ENCODE measurements around the gene BRAF. TPM values are rescaled to one million over a fixed set of nuclear protein-coding genes. Genes with fewer than 3 reads are reported as not detected.

The BRAF gene
- total and polyA plus RNA-seq, 2 of the 8 experiments (the other 6 are each of a cell fraction or from before 2014, with no cell fraction given), result 11.4 to 32.6 TPM

DNA sequence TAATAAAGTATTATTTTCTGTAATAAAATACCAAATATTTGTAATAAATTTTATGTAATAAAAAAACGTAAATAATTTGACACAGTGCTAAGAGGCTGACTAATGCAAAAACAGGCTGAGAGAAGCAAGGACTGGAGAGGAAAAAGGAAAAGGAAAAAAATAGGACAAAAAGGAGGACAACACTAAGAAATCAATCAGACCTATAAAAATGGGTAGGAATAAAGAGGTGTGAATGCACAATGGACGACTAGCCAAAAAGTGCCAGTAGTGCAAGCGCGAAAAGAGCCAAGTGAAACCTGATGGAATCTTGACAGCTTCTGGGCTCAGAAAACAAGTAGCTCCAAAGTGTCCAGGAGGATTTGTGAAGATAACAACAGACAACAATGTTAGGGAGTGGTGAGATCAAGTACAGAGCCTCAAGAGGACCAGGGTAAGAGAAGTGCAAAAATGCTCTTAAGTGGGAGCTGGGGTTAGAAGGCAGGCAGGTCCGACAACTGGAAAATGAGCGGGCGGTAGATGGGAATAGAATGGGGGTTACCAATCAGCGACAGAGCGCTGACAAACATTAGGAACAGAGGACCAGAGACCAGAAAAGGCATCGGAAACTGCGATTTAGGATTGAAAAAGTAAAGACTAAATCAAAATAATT, 1.2 kb downstream of the BRAF start (continued):
- TF ChIP-seq TAF1 (IDR thresholded peaks at IDR 0.05; ENCODE audit: low read depth, low read length), result no peak
- TF ChIP-seq POLR2A (IDR thresholded peaks at IDR 0.05; ENCODE audit: control extremely low read depth in 1 of 2, low read depth in 2 of 2, low read length in 2 of 2), result no peak
- no peak for TF ChIP-seq BRCA1 (IDR thresholded peaks at IDR 0.05; ENCODE audit: low read depth, low read length)
- no peak for TF ChIP-seq BCL11A (IDR thresholded peaks at IDR 0.05; ENCODE audit: low read depth in 2 of 2, low read length in 2 of 2)
- TF ChIP-seq E2F6 (IDR thresholded peaks at IDR 0.05), result no peak
- TF ChIP-seq HDAC2 (IDR thresholded peaks at IDR 0.05; ENCODE audit: borderline replicate concordance in 1 of 2, low read depth in 2 of 2, low read length in 2 of 2), result no peak
- TF ChIP-seq CHD1 (IDR thresholded peaks at IDR 0.05; ENCODE audit: low read depth, low read length), result no peak
- TF ChIP-seq CEBPB (IDR thresholded peaks at IDR 0.05; ENCODE audit: low read depth, low read length), result no peak
- TF ChIP-seq JUND (IDR thresholded peaks at IDR 0.05; ENCODE audit: low read length), result no peak
